GM18526 (cell line): ENCODE results near the gene CENPP.

ENCODE experiments used
- POLR2A ChIP-seq: IDR thresholded peaks from 3 replicates; pipeline ENCODE4 v1.6.1; 2011; ENCODE audit not compliant: insufficient read length; ENCODE audit errors: extremely low read depth

Gene CENPP

DNA sequence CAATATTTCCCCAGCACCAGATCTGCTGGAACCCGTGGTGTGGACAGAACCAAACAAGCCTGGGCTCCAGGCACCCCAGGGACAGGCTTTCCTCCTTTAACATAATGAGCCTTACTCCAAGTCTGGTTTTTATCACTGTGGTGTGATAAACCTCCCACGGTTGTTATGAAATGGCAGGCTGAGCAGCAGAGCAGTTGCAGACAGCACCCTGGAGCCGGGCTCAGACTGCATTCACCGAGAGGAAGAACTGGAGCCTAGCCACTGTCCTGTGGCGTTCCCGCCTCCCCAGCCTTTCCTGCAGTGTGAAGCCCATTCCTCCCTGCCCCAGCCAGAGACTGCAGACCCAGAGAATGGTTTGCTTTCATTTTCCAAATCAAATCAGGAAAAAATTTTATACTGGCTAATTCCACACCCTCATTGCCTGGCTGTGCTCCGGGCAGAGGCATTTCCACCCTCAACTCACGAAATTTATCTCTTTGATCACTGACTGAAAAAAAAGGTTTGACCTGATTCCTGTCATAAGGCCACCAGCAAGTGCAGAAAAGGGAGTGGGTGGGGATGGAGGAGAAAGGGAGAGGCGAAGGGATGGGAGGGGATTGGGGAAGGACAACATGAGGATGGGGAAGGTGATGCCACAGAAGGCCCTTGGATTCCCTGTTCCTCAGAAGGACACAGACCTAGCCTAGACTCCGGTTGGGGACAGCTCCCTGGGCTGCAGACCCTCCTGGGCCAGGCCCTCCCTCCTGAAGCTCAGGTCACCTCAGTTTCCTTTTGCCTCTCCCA is 325.3 kb downstream of the CENPP start:
- TF ChIP-seq POLR2A: no peak

- TF ChIP-seq POLR2A: no peak
Observed at GRCh38 chr9:92652461-92652860, 326.7 kb downstream of the CENPP start.

DNA sequence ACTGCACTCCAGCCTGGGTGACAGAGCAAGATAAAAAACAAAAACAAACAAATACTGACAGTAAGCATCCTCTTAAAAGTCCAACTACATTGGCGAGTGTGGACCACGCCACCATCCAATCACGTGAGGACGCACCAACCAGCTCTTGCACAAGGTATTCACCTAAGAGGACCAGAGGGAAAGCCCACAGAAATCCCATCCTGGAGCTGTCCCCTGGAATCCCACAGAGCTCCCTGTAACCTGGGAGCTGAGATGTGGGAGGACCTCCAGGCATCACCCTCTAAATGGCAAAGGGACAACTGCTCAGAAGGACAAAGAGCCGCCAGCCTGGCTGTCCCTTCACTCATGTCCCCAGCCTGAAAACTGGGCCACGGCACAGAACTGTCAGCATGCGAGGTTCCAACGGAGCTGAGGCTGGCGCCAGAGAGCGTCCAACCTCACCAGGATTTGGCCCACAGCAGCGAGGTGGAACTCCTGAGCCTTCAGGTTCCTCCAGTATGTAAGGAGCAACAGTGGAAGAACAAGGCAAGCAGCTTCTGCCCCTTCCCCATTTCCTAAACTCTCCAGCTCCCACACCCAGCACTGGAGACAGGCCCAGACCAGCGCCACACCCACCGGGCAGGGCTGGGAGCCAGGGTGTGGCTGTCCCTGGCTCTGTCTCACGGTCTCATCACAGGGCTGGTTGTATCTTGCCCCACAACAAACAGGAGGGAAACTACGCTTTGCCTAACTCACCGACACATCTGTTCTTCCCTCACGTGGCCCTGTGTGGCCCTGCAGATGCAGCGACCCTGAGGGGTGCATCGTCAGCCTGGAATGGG is 328.9 kb downstream of the CENPP start:
- TF ChIP-seq POLR2A: no peak

DNA sequence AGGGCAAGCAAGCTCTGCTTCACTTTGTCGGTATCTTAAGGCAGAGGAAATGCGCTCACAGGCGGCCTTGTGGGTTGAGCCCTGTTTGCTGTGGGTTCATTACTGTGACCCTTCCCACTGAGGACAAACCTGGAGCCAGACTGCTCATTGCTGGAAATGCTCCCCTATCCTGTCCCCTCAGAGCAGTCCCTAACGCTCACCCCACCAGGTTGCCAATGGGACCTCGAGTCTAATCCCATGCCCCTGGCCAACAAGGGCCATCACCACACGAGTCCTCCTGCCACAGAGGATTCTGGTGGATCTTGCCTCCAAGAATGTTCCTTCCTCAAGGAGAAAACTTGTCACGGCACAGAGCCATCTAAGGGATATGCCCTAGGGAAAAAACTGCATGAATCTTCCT is 329.6 kb downstream of the CENPP start:
- no peak for TF ChIP-seq POLR2A

DNA sequence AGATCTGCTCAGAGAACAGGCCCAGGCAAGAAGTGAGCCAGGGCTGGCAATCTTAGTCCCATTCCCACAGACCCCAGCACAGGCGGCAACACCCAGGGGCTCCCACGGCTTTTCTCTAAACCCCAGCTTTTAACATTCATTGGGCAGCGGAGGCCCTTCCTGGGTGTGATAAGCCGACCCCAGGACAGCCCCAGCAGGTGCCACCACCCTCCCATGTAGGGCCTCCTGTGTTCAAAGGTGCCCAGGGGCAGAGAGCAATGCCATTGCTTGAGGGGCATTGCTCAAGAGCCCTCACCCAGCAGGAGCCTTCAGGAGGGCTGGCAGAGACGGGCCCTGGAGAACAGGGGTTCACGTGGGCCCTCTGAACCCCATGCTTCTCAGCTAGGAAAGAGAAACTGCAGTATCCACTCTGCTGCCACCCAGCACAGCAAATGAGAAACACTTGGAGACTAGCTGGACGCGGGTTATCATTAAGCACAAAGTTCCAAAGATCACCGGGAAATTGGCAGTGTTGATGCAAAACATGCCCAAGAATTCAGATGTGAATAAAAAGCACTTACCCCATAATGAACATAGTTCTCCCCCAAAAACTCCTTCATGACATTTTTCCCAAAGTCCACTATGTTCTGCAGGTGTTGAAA is 330.3 kb downstream of the CENPP start:
- TF ChIP-seq POLR2A: no peak

GRCh38 chr9:92656537-92656925 is 330.8 kb downstream of the CENPP start:
- TF ChIP-seq POLR2A: no peak

DNA sequence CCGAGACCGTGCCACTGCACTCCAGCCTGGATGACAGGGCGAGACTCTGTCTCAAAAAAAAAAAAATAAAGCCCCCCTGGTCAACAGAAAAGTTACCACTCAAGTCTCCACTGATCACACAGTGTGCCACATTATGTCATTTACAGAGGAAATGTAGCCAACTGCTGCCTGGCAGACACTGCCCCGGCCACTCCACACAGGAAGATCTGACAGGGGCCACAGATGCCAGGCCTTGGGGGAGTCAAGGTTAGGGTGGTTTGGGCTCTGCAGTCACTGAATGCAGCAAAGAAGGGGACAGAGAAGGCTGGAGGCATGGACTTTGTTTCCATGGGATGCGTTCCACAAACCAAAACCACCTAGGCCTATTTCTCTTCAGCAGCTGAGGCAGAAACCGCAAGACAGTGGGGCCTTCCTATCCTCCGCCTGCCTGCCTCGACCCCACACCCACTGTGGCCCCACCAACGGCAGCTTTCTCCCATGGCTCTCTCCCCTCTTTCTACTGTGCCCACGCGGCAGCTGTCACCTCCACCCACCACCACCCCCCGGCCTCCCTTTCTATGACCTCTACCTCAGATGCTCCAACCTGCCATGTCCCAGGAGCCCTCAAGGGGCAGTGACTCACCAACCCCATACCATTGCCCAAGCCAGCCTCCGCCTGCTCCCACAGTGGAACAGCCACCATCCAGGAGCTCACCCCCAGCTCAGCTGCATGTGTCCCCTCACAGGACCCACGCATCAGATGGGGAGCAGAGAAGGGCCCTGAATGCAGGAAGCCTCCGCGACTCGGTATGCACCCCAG is 331.7 kb downstream of the CENPP start:
- no peak for TF ChIP-seq POLR2A

DNA sequence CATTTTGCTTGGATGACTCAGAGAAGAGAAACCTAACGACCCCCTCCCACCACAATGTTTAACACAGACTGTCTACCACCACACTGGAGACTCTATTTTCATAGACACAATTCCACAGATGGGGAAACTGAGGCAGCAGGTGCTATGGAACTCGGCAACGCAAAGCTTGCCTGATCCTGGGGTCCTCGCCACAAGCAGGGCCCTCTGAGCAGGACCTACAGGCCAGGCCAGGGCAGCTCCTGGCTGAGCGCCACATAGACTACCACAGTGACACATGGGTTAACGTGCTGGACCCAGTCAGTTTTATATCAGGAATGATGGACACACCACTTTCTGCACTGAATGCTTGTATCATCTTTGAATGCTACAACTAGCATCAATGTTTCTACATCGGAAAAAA is 332.4 kb downstream of the CENPP start:
- no peak for TF ChIP-seq POLR2A

- TF ChIP-seq POLR2A: no peak
Observed at GRCh38 chr9:92658611-92659010, 332.9 kb downstream of the CENPP start.

DNA sequence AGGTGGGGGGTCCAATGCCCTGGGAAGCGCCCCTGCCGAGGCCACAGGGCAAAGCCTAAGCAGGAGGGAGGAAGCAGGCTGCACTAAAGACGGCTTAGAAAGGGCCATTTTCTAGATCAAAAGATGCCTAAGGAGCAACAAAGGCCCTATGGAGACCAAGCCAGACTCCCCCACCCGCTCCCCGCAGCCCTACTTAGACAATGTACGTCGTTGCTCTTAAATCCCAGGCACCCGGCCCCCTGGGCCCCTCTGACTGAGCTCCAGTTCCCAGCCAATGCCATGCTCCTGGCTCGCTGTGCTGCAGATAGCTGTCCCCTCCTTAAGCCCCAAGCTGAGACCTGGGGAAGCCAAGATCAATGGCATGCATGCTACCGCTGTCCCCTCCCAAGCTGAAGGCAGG is 333.8 kb downstream of the CENPP start:
- TF ChIP-seq POLR2A: no peak

GRCh38 chr9:92660266-92660665 is 334.5 kb downstream of the CENPP start:
- TF ChIP-seq POLR2A: no peak

DNA sequence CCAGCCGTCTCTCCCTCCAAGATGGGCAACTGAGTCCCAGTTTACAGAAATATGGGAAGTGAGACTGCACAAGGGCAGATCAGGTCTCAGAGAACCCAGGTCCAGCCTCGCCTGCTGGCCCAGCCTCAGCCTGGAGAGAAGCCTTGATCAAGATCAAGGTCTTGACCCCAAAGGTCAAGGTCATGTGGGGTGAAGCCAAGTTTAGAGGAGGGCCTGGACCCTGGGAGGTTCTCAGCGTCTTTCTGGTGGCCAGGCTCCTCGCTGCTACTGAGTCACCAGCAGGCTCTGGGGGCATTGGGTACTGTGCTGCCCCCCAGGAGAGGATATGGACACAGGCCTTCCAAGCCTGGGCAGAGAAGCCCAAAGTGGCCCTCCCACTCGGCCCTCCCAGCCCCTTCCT is 335.4 kb downstream of the CENPP start:
- TF ChIP-seq POLR2A: no peak

DNA sequence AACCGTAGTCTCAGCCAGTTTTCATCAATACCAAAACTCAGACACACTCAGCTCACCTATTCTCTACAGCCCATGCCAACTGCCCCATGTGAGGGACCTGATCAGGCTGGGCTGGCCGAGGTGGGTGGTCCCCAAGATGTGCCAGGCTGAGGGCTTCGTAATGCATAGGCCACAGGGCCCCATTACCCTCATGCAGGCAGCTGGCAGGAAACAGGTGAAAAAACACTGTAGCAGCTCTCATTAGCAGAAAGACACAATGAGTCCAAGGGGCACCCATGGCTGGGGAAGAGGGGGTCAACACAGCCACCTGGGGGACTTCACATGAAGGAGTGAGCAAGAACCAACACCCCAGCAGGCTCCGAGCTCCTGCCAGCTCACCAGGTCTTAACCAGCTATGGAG is 336.0 kb downstream of the CENPP start:
- TF ChIP-seq POLR2A: no peak

- no peak for TF ChIP-seq POLR2A
Observed at GRCh38 chr9:92663126-92663525, 337.4 kb downstream of the CENPP start.

DNA sequence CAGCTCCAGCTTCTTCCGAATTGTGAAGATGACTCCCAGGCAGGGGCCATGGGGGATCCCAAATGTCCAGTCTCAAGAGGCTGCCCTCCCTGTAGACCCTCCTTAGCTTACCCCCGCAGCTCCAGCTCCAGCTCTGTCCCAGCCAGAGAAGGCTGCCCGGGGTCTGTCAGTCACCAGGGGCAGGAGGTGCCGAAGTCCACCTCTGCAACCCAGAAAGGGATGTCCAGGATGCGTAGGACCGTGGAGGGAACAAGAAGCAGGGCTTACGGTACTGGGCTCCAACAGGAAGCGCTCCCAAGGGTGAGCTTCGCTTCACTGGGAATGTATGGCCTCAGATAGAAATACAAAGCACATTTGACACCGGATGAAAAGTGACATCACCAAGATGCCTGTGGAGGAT is 338.2 kb downstream of the CENPP start:
- TF ChIP-seq POLR2A: no peak
